ENCODE data around the gene A2M.
A peak's percentile ranks its signal among the peaks of the same experiment; 100 is the strongest.

The A2M gene

GRCh38 chr12:9065607-9065856 is 50.2 kb downstream of the A2M start:
- DNase-seq (ENCODE audit: extremely low read depth, low read depth) = no peak
- TF ChIP-seq, protein P1, sequence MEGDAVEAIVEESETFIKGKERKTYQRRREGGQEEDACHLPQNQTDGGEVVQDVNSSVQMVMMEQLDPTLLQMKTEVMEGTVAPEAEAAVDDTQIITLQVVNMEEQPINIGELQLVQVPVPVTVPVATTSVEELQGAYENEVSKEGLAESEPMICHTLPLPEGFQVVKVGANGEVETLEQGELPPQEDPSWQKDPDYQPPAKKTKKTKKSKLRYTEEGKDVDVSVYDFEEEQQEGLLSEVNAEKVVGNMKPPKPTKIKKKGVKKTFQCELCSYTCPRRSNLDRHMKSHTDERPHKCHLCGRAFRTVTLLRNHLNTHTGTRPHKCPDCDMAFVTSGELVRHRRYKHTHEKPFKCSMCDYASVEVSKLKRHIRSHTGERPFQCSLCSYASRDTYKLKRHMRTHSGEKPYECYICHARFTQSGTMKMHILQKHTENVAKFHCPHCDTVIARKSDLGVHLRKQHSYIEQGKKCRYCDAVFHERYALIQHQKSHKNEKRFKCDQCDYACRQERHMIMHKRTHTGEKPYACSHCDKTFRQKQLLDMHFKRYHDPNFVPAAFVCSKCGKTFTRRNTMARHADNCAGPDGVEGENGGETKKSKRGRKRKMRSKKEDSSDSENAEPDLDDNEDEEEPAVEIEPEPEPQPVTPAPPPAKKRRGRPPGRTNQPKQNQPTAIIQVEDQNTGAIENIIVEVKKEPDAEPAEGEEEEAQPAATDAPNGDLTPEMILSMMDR (IDR thresholded peaks at IDR 0.05; ENCODE audit: low read depth, low read length) = no peak

GRCh38 chr12:9064815-9065606 is 50.7 kb downstream of the A2M start:
- DNase-seq (ENCODE audit: extremely low read depth, low read depth) = no peak
- TF ChIP-seq, protein P1 (IDR thresholded peaks at IDR 0.05; ENCODE audit: low read depth, low read length) = no peak

DNA sequence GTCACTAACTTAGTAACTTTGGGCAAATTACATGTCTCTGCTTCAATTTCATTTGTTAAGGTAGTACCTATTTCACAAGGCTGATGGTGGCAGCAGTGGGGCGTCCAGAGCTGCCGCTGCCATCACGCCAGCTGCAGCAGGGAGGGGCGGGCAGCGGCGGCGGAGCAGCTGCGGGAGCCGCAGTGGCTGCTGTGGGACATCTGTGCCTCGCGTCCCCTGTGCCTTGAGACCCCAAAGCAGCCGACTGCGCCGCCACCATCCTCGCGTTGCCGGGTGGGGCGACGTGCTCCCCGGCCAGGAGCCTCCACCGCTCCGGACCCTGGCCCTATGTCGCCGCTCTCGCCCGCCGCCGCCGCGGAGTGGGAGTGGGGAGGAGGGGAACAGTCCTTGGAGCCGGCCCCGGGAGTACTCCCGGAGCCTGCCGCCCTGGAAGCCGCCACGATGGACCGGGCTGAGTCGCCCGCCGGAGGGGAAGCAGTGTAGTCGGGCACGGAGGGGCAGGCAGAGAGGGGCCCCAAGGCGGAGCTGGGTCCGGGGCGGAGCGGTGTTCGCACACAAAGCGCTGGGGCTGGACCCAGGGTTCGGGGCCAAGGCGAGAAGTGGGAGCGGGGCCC is 51.4 kb downstream of the A2M start:
- no peak for DNase-seq (ENCODE audit: extremely low read depth, low read depth)
- TF ChIP-seq, protein P1 (IDR thresholded peaks at IDR 0.05; ENCODE audit: low read depth, low read length) = peak; percentile 32

GRCh38 chr12:9052610-9053009 is 63.1 kb downstream of the A2M start:
- no peak for DNase-seq (ENCODE audit: extremely low read depth, low read depth)

DNA sequence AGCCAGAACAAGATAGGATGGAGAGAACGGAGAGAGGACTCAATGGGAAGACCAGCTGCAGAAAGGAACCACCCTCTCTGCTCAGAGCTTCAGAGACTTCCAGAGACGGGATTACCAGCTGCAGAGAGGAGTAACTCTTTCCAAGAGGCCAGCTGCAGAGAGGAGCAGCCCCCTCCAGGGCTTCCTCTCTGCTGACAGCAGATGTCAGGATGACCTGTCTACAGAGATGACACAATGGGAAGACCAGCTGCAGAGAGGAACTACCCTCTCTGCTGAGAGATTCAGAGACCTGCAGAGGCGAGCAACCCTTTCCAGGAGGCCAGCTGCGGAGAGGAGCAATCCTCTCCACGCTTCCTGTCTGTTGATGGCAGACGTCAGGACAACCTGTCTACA is 64.6 kb downstream of the A2M start:
- TF ChIP-seq, protein P1 (IDR thresholded peaks at IDR 0.05; ENCODE audit: low read depth, low read length) = no peak
- no peak for DNase-seq (ENCODE audit: extremely low read depth, low read depth)

More at GRCh38 chr12:9052610-9053009, 63.1 kb downstream of the A2M start:
- TF ChIP-seq, protein P1 (IDR thresholded peaks at IDR 0.05; ENCODE audit: low read depth, low read length) = no peak

GRCh38 chr12:9050521-9051157 is 65.1 kb downstream of the A2M start:
- no peak for DNase-seq (ENCODE audit: extremely low read depth, low read depth)
- TF ChIP-seq, protein P1 (IDR thresholded peaks at IDR 0.05; ENCODE audit: low read depth, low read length) = no peak

DNA sequence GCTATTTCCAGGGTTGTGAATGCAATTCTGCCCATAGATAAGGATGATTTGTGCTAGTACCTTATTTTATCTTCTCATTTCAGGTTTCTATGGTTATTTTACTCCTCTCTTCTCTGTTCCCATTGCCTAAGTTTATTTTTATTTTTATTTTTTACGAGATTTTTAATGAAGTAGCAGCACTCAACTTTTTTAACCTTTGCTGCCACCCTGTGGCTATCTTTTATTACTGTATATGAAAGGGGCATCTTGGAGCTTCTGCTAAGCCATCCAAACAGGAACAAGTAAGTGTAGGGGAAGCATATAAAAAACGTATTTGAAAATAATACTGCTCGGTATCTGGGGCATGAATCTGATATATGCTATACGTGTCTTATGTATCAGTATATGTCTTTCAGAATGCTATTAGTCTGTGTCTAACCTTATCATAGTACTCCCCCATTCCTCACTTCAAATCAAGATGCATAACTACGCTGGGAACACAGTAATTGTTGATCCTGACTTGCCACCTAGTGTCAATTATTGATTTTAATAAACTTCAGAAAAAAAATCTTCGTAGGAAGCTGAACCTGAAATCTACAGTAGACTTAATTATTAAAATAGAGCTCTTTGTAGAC is 66.1 kb downstream of the A2M start:
- TF ChIP-seq, protein P1 (IDR thresholded peaks at IDR 0.05; ENCODE audit: low read depth, low read length) = peak; percentile 47
- no peak for DNase-seq (ENCODE audit: extremely low read depth, low read depth)

All from AG09319 (cell line).